ENCODE measurements around the gene BLVRA.
"Not testable (repeated sequence)": the region's sequence is repeated elsewhere in the genome, so short reads cannot be mapped to it uniquely, and the experiment has no call there.

Gene BLVRA

GRCh38 chr7:43768887-43769272 lies 10.4 kb downstream of the BLVRA start:
- Histone ChIP-seq H3K4me2 (no peak overlapping the region), H3K4me1 (no peaks in the 10 kb centered on the region), H3K36me3 (no peaks in the 10 kb centered on the region), H3K27me3 (no peaks in the 10 kb centered on the region), H3K9ac (no peak overlapping the region), H4K20me1 (no peaks in the 10 kb centered on the region), H3K27ac (no peak overlapping the region), H3K9me3 (no peaks in the 10 kb centered on the region), H3K4me3 (no peak overlapping the region)
- TF ChIP-seq Cebpa-rat (IDR thresholded peaks at IDR 0.05) = no peak

DNA sequence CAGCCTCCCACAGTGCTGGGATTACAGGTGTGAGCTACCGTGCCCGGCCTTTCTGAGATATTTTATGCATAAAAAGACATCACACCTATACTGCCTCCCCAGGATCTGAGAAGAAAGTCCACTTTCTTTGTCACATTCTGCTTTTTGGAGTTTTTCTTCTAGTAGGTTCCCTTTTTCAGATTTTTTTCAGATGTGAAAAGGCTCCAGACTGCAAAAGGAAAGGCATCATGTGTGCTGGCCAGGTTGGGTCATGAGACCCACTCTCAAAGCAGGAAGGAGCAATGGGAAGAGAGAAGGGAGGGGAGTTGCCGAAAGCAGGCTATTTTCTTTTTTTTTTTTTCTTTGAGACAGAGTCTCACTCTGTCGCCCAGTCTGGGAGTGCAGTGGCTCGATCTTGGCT lies 10.8 kb downstream of the BLVRA start:
- no peak overlapping the region for H3K4me3 ChIP-seq
- no peaks in the 10 kb centered on the region for H3K9me3 ChIP-seq
- H3K9ac ChIP-seq = no peak overlapping the region
- H3K27me3 ChIP-seq = no peaks in the 10 kb centered on the region
- TF ChIP-seq Cebpa-rat (IDR thresholded peaks at IDR 0.05) = no peak
- H3K36me3 ChIP-seq = no peaks in the 10 kb centered on the region
- H4K20me1 ChIP-seq = no peaks in the 10 kb centered on the region
- H3K27ac ChIP-seq = no peak overlapping the region
- H3K4me2 ChIP-seq = no peak overlapping the region
- no peaks in the 10 kb centered on the region for H3K4me1 ChIP-seq

DNA sequence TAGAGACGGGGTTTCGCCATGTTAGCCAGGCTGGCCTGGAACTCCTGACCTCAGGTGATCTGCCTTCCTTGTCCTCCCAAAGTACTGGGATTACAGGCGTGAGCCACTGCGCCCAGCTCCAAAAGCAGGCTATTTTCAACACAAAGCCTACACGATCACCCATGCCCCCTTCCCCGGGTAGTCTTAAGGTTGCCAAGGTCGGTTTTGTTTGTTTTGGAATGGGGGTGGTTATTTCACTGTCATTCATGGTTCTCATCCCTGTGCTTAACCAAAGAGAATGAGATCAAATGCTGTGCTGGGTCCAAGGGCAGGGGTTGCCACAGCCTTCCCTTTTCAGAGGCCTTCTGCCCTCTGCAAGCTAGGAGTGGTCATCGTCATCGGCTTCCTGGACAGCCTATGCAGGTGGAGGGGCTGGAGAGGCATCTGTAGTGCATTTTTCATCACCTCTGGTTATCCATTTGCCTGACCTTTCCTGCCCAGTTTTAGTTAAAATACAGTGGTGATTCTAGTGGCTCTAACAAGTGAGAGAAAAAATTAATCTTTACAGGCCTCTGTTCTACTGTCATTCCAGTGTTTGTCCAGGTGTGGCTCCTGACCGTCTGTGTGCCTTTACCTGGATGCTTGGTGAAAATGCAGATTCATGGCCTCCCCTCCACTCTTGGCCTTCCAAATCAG lies 11.4 kb downstream of the BLVRA start:
- Histone ChIP-seq H3K4me2 (no peak overlapping the region), H3K9ac (no peak overlapping the region), H3K27ac (no peak overlapping the region), H3K36me3 (no peaks in the 10 kb centered on the region), H3K9me3 (no peaks in the 10 kb centered on the region; the same call in 1 of the 2 replicates), H4K20me1 (no peaks in the 10 kb centered on the region), H3K27me3 (no peaks in the 10 kb centered on the region), H3K4me1 (no peaks in the 10 kb centered on the region), H3K4me3 (no peak overlapping the region)
- no peak for TF ChIP-seq Cebpa-rat (IDR thresholded peaks at IDR 0.05)

- H3K9ac ChIP-seq = no peak overlapping the region
- H3K36me3 ChIP-seq = no peaks in the 10 kb centered on the region
- no peaks in the 10 kb centered on the region for H3K4me1 ChIP-seq
- H3K27ac ChIP-seq = no peak overlapping the region
- H3K9me3 ChIP-seq = no peaks in the 10 kb centered on the region; the same call in 1 of the 2 replicates
- no peaks in the 10 kb centered on the region for H3K27me3 ChIP-seq
- H4K20me1 ChIP-seq = no peaks in the 10 kb centered on the region
- no peak overlapping the region for H3K4me3 ChIP-seq
- no peak for TF ChIP-seq Cebpa-rat (IDR thresholded peaks at IDR 0.05)
- no peak overlapping the region for H3K4me2 ChIP-seq
Observed at GRCh38 chr7:43771128-43771527, 12.6 kb downstream of the BLVRA start.

DNA sequence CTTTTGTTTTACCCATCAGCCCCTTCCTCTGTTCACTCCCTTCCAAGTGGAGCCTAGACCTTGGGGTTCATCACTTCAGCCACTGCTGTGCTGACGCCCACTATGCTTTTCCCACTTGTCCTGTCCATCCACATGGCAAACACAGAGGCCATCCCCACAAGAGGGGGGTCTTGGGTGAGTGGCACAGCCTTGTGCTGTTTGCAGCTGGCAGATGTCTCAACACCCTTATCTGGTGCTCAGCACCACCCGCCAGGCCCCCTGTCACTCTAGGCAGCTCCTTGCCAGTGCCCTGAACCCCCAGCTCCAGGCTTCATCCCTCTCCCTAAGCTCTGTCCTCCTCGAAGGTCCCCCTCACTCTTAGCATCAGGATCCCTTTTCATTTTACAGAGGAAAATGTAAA lies 13.1 kb downstream of the BLVRA start:
- Histone ChIP-seq H3K4me3 (no peak overlapping the region), H3K36me3 (no peaks in the 10 kb centered on the region), H3K27ac (no peak overlapping the region), H3K4me1 (no peaks in the 10 kb centered on the region), H3K9ac (no peak overlapping the region), H3K4me2 (no peak overlapping the region), H3K27me3 (no peaks in the 10 kb centered on the region), H4K20me1 (no peaks in the 10 kb centered on the region), H3K9me3 (no peaks in the 10 kb centered on the region; the same call in 1 of the 2 replicates)
- TF ChIP-seq Cebpa-rat (IDR thresholded peaks at IDR 0.05) = no peak

- not testable (repeated sequence) for H3K36me3 ChIP-seq, H3K27ac ChIP-seq, H3K9me3 ChIP-seq, H3K4me1 ChIP-seq, H3K4me2 ChIP-seq, H3K4me3 ChIP-seq, H3K9ac ChIP-seq, H4K20me1 ChIP-seq, H3K27me3 ChIP-seq
Observed at GRCh38 chr7:43773268-43773667, 14.8 kb downstream of the BLVRA start.

GRCh38 chr7:43775255-43775654 lies 16.8 kb downstream of the BLVRA start:
- not testable (repeated sequence) for H3K4me3 ChIP-seq, H3K4me1 ChIP-seq, H3K9ac ChIP-seq, H4K20me1 ChIP-seq, H3K27ac ChIP-seq, H3K27me3 ChIP-seq, H3K4me2 ChIP-seq, H3K36me3 ChIP-seq, H3K9me3 ChIP-seq

- not testable (repeated sequence) for H3K9ac ChIP-seq, H3K27ac ChIP-seq
Observed at GRCh38 chr7:43778293-43779044, 20.0 kb downstream of the BLVRA start.

GRCh38 chr7:43779045-43779812 lies 20.7 kb downstream of the BLVRA start:
- no peak overlapping the region for H3K4me2 ChIP-seq
- no peak overlapping the region for H3K27ac ChIP-seq

More at GRCh38 chr7:43778293-43779044, 20.0 kb downstream of the BLVRA start:
- H3K4me3 ChIP-seq, H3K4me1 ChIP-seq, H3K36me3 ChIP-seq, H3K27me3 ChIP-seq, H3K9me3 ChIP-seq, H3K4me2 ChIP-seq, H4K20me1 ChIP-seq: not testable (repeated sequence)

More at GRCh38 chr7:43779045-43779812, 20.7 kb downstream of the BLVRA start:
- no peak for TF ChIP-seq Cebpa-rat (IDR thresholded peaks at IDR 0.05)
- Histone ChIP-seq H3K9me3 (peaks cover 3% of the 10 kb centered on the region), H3K9ac (no peak overlapping the region), H3K4me3 (no peak overlapping the region), H3K36me3 (no peaks in the 10 kb centered on the region), H4K20me1 (no peaks in the 10 kb centered on the region), H3K4me1 (no peaks in the 10 kb centered on the region), H3K27me3 (no peaks in the 10 kb centered on the region)
